OCI-M2 (cell line): ENCODE results near the gene HAPLN3.

Experiments
- DNase-seq: peaks from one replicate; lab custom pipeline; 2025; ENCODE audit not compliant: unreplicated experiment; lab: John Stamatoyannopoulos, UW

The HAPLN3 gene

GRCh38 chr15:88912500-88912921 is 17.2 kb upstream of the HAPLN3 start:
- no peak for DNase-seq

DNA sequence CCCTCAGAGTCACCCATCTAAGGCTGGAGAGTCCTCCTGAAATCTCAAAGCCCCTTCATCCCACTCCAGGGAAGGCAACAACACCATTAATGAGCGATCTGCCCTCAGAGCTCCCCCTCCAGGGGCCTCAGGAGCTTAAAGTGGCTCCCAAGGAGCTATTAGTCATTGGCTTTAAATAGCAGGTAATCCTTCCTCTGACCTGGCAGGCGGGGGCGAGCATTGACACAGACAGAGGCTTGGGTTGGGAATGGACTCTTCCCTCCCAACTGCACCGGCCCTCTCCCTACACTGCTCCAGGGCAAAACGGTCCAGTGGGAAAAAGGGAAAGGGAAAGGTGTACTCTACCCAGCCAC is 16.4 kb upstream of the HAPLN3 start:
- DNase-seq: no peak

GRCh38 chr15:88909956-88910831 is 14.8 kb upstream of the HAPLN3 start:
- no peak for DNase-seq

DNA sequence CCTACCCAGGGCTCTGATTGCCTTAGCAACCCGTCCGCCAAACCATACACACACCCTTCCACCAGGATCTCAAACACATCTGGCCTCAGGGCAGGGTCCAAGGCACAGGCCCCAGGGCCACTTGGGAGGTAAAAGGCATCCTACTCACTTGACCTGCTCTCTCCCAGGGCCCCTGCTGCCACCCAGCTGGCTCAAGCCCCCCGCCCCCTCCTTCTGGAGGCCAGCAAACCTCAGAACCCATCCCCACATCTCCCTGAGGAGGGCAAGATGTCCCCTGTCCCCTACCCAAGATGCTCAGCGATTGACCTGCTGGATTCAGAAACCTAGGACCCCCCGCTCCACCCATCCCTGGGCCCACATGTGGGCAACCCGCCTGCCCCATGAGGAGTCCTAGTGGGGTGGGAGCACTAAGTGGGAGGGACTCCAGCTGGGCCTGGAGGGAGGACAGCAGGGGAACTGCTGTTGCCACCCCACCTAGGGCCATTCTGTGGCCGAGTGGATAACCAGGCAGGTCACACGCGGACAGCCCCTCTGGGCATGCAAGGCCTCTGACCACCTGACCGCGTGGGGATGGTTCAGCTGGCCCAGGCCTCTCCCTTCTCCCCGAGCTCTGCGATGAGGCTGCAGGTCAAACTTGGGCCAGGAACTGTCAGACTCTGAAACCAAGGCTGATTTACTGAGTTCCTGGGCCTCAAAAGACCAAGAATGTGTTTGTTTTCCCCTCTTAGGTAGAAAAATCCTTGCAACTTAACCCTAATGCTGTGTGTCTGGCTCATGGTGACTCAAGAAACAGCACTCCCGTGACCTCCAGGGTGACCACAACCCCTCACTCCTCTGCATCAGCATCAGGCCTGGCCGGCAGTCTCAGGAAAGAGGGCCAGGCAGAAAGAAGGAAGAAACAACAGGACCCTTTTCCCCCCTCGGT is 13.6 kb upstream of the HAPLN3 start:
- DNase-seq: no peak

DNA sequence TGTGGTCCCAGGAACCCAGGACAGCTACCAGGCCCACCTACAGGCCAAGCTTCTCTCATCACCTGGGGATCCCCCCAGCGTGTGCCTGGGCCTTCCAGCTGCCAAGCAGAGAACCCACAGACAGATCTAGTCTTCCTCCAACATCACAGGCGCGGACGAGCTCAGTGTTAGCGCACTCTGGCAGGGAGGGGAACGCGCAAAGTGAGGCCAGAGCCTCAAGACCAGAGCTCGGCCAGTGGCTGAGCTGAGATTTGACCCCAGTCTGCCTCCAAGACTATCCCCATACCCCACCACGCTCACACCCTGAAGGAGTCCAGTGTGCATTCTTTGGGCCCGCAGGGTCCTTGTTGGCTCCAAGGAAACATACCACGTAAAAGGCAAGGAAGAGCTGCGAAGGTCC is 12.8 kb upstream of the HAPLN3 start:
- DNase-seq: no peak

GRCh38 chr15:88907111-88907510 is 11.8 kb upstream of the HAPLN3 start:
- no peak for DNase-seq

GRCh38 chr15:88906551-88906950 is 11.2 kb upstream of the HAPLN3 start:
- DNase-seq: no peak

DNA sequence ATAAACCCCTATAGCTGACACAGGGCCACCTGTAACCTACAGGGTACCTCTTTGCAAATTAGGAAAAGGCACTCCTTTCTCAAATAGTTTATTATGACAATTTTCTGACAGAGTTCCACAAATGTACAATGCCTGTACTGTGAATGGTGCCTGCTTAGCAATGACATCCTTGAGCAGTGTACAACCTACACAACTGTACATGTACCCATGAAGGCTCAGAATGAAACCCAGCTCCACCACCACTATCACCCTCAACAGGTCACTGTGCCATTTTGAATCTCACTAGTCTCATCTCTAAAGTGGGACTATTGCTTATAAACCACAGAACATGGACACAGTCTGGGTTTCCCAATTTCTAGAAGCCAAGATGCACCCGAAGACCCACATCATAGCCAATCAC is 10.8 kb upstream of the HAPLN3 start:
- DNase-seq: no peak

DNA sequence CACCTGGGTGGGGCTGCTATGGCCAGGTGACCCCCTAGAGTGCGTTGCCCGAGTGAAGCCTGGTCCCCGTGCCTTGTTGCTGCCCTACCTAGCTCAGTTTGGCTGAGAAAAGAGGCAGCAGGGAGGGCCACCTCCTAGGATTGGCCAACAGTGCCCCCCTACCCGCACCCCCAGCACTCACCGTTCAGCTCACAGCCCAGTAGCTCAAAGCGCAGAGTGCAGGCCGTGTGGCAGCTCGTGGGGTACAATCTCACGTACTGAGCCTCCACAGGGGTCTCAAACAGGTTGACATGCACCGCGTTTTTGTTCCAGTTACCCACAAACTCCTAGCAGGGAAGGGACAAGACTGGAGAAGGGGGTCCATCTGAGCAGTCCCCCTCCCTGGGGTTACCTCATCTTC is 10.2 kb upstream of the HAPLN3 start:
- DNase-seq: no peak

DNA sequence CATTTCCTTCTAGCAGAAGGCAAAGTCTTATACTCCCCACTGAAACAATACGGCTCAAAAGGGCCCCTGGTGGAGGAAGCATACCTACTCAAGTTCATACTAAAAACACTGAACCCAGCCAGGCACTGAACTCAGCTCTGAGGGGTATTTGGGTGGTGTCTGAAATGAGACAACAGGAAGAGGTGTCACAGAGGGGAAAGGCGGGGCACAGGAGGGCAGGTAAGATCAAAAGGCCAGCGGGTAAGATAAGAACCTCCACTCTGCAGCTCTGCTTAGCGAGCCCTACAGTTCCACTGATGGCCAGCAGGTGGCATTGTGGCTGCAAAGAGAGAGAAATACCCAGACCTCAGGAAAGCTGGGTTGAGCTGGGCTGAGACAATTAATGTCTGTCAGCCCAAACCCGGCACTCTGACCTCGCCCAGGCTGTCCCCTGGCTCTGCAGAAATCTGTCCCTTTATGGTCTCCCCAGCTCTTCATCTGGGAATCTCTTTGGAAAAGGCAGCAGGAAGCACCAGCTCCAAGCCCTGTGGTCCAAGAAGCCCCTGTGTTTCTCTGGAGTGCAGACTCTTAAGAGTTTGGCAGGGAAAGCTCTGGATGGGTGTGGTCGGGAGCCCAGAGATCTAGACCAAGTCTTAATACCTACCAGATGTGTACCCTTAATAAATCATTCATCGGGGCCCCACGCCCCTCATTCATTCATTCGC is 9.4 kb upstream of the HAPLN3 start:
- DNase-seq: peak; percentile 35

- DNase-seq: no peak
These were observed 8.9 kb upstream of the HAPLN3 start for GRCh38 chr15:88904257-88904623.

GRCh38 chr15:88902846-88903245 is 7.5 kb upstream of the HAPLN3 start:
- no peak for DNase-seq

GRCh38 chr15:88902221-88902835 is 7.0 kb upstream of the HAPLN3 start:
- DNase-seq: no peak

DNA sequence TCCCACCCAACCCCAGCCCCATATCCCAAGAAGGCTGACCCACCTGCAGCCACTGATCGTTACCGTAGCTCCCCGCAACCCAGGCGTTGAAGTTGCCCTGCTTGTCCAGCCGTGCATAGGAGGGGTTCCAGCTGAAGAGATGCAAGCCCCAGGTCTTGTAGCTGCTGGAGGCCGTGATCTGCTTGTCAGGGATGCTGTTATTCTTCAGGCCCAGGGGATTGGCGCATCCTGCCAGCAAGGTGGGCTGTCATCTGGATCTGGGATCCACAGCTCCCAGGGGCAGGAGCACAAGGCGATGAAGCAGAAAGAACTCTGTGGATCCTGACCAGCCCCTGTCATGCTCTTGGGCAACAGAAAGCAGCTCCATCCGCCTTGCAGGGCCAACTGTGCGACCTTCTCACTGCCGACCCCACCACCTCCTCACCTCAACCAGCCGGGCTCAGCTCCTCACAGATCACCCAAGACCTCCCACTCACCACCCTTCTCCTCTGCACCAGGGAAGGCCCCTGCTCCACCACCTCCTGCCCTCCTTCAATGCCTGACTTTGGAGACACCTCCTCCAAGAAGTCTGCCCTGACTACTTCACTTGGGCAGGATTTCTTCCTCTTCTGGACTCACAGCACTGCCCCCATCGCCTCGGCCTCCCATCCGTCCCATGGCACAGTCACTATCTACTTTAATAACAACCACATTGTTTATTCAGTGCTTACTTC is 6.3 kb upstream of the HAPLN3 start:
- no peak for DNase-seq

GRCh38 chr15:88900982-88901418 is 5.7 kb upstream of the HAPLN3 start:
- no peak for DNase-seq

DNA sequence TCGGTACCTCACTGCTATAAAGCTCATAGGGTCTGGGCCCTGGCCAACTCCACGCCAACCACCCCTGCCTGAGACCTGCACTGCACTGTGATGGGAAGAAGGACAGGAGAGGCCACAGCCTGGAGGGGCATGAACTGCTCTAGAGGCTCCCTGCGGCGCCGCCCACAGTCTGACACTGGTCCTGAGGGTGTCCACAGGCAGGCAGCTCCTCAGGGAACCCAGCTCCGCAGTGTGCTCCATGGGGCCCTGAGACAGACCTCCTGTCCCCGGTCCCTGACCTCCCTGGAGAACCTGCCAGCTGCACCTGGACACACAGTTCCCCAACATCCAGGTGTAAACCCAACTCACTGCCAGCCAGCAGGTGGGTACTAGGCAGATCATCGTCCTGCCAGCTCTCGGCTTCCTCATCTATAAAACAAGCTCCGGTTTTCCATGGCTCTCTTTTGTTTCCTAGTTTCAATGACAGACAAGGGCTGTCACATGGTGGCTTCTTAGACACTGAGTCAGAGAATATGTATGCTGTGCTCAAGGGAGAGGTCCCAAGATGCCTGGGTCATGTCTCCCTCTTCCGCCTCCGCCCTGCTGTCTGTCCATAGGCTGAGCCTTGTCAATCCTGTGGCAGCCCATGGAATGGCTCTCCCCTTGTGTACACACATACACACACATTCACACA is 5.1 kb upstream of the HAPLN3 start:
- DNase-seq: no peak

DNA sequence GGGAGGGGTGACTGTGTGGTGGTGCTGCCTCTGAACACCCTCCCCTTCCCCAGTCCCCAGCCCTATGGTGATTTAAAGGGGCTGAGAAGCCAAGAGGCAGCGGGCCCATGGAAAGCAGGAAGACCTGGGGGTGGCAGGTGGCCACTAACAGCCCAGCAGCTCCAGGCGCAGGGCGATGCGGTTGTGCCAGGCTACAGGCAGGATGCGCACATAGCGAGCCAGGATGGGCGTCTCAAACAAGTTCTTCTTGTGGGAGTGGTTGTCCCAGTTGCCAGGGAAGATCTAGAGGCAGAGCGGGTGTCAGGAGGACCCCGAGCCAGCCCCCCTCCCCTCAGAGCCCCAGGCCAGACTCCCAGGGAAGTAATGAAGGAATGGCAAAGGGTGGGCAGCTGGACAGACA is 3.9 kb upstream of the HAPLN3 start:
- no peak for DNase-seq

DNA sequence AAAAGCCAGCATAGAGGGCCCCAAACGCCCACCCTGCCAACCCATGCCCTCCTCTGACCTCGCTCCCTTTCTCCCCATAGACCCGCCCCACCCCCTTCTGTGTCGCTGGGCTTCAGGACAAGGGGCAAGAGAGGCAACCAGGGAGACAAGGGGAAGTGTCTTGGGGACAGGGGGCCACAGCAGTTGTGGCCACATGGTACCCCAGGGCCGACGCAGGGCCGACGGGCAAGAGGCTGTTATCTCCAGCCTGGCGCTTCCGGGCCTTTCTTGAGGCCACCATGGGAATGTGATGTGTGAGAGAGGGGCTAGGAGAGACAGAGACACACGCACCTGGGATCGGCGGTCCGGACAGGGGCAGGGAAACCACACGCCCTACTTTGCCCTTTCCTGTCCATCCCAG is 3.4 kb upstream of the HAPLN3 start:
- no peak for DNase-seq

GRCh38 chr15:88897456-88898194 is 2.3 kb upstream of the HAPLN3 start:
- no peak for DNase-seq
